Hepatocyte (in vitro differentiated cells): ENCODE measurements around the gene ZNF892. TPM values are rescaled to one million over a fixed set of nuclear protein-coding genes. Genes with fewer than 3 reads are reported as not detected.
A peak's percentile ranks its signal among the peaks of the same experiment; 100 is the strongest.

Experiments
- DNase-seq: peaks from one replicate; pipeline ENCODE4 v3.0.0-alpha.2; 2016; ENCODE audit warnings: low spot score
- H2AFZ ChIP-seq: fragments of 200-600 bp; sonication (generic); 2 replicates; pipeline ENCODE4 v1.6.0; 2016; ENCODE audit warnings: antibody characterized with exemption, mild to moderate bottlenecking
- H3K27ac ChIP-seq: fragments of 200-600 bp; sonication (generic); 2 replicates; pipeline ENCODE4 v1.5.1; 2016; ENCODE audit warnings: mild to moderate bottlenecking
- H3K27me3 ChIP-seq: fragments of 200-600 bp; sonication (generic); 2 replicates; pipeline ENCODE4 v1.6.1; 2016
- H3K36me3 ChIP-seq: fragments of 200-600 bp; sonication (generic); replicated peaks from 2 replicates; pipeline ENCODE4 v1.5.1; 2016; ENCODE audit warnings: low read depth; ENCODE audit not compliant: insufficient read depth
- H3K4me1 ChIP-seq: fragments of 200-600 bp; sonication (generic); 2 replicates; pipeline ENCODE4 v1.5.1; 2016; ENCODE audit warnings: mild to moderate bottlenecking, moderate library complexity; ENCODE audit not compliant: insufficient read depth
- H3K4me2 ChIP-seq: fragments of 200-600 bp; sonication (generic); 2 replicates; pipeline ENCODE4 v1.6.0; 2016
- H3K4me3 ChIP-seq: fragments of 200-600 bp; sonication (generic); 2 replicates; pipeline ENCODE4 v1.5.1; 2016; ENCODE audit warnings: mild to moderate bottlenecking
- H3K79me2 ChIP-seq: fragments of 200-600 bp; sonication (generic); 2 replicates; pipeline ENCODE4 v1.6.0; 2017; ENCODE audit warnings: mild to moderate bottlenecking
- H3K9me2 ChIP-seq: fragments of 200-600 bp; sonication (generic); replicated peaks from 2 replicates; pipeline ENCODE4 v1.6.0; 2017; ENCODE audit warnings: mild to moderate bottlenecking; ENCODE audit not compliant: insufficient read depth
- H3K9me3 ChIP-seq: fragments of 200-600 bp; sonication (generic); 2 replicates; pipeline ENCODE4 v1.5.1; 2016; ENCODE audit warnings: low read depth, mild to moderate bottlenecking
- H4K20me1 ChIP-seq: fragments of 200-600 bp; sonication (generic); 2 replicates; pipeline ENCODE4 v1.6.0; 2016; ENCODE audit warnings: mild to moderate bottlenecking; ENCODE audit not compliant: insufficient read depth, poor library complexity, severe bottlenecking
- CTCF ChIP-seq: fragments of 200-600 bp; sonication (generic); IDR thresholded peaks from 2 replicates; pipeline ENCODE4 v1.5.1; 2016; ENCODE audit warnings: antibody characterized with exemption, mild to moderate bottlenecking; ENCODE audit not compliant: poor library complexity
- EZH2 ChIP-seq: fragments of 200-600 bp; sonication (generic); IDR thresholded peaks from 2 replicates; pipeline ENCODE4 v1.6.1; 2016; ENCODE audit warnings: antibody characterized with exemption, mild to moderate bottlenecking, borderline replicate concordance
- EZH2phosphoT487 ChIP-seq: fragments of 200-600 bp; sonication (generic); IDR thresholded peaks from one replicate; pipeline ENCODE4 v1.6.1; 2018; ENCODE audit warnings: antibody characterized with exemption, mild to moderate bottlenecking, low read depth, moderate library complexity; ENCODE audit not compliant: unreplicated experiment, severe bottlenecking
- WGBS: methylation state at CpG from one replicate; pipeline ENCODE4 v1.1.6; 2016; ENCODE audit warnings: low lambda C conversion rate; ENCODE audit errors: missing lambda C conversion rate; 5-methylcytosine and 5-hydroxymethylcytosine counted together
- polyA plus RNA-seq: library from polyadenylated mRNA; unstranded; fragments of >200 nt; fragmentation: Nextera tagmentation; extraction: Ambion mirVana; gene quantifications from 2 replicates; pipeline ENCODE4 v1.2.1, GENCODE V29; 2016
- total RNA-seq: library from RNA; depleted of rRNA; stranded (reverse); fragments of >200 nt; gene quantifications from 2 replicates; pipeline ENCODE4 v1.2.3, GENCODE V29; 2014

ZNF892 gene
- total and polyA plus RNA-seq, 2 experiments from 2014 or later: 0.66 to 3.7 TPM

- DNase-seq: peak; percentile 55
- no peaks in the 10 kb centered on the region for H3K27me3 ChIP-seq
- H3K4me2 ChIP-seq: no peak overlapping the region
- no peaks in the 10 kb centered on the region for H3K36me3 ChIP-seq
- peak; percentile 50 for TF ChIP-seq CTCF
- TF ChIP-seq EZH2: no peak
- no peak overlapping the region for H3K4me3 ChIP-seq
- no peak overlapping the region for H3K27ac ChIP-seq
- WGBS: 49% methylated on average over 3 of the region's 3 CpGs
- no peaks in the 10 kb centered on the region for H3K79me2 ChIP-seq
- H2AFZ ChIP-seq: no peak overlapping the region
- H3K9me2 ChIP-seq: no peaks in the 10 kb centered on the region
- H4K20me1 ChIP-seq: no peaks in the 10 kb centered on the region
- H3K4me1 ChIP-seq: no peaks in the 10 kb centered on the region
- no peaks in the 10 kb centered on the region for H3K9me3 ChIP-seq
Measured at GRCh38 chr2:95231723-95232122, 24.4 kb downstream of the ZNF892 start.

- DNase-seq: no peak
- H4K20me1 ChIP-seq: no peaks in the 10 kb centered on the region
- no peaks in the 10 kb centered on the region for H3K79me2 ChIP-seq
- no peak overlapping the region for H3K4me2 ChIP-seq
- WGBS: 95% methylated on average over 1 of the region's 1 CpG
- H3K27ac ChIP-seq: no peak overlapping the region
- no peaks in the 10 kb centered on the region for H3K27me3 ChIP-seq
- no peak overlapping the region for H3K4me3 ChIP-seq
- TF ChIP-seq EZH2phosphoT487: no peak
- no peaks in the 10 kb centered on the region for H3K4me1 ChIP-seq
- no peaks in the 10 kb centered on the region for H3K9me2 ChIP-seq
- no peak overlapping the region for H2AFZ ChIP-seq
- no peaks in the 10 kb centered on the region for H3K9me3 ChIP-seq
- no peaks in the 10 kb centered on the region for H3K36me3 ChIP-seq
Measured at GRCh38 chr2:95232232-95232631, 24.9 kb downstream of the ZNF892 start.

GRCh38 chr2:95234286-95234785 lies 27.0 kb downstream of the ZNF892 start:
- Histone ChIP-seq H3K9me3 (no peaks in the 10 kb centered on the region), H3K36me3 (no peaks in the 10 kb centered on the region), H3K27me3 (no peaks in the 10 kb centered on the region), H4K20me1 (no peaks in the 10 kb centered on the region), H3K4me3 (no peak overlapping the region), H3K4me2 (no peak overlapping the region), H3K9me2 (no peaks in the 10 kb centered on the region), H2AFZ (no peak overlapping the region), H3K79me2 (no peaks in the 10 kb centered on the region), H3K4me1 (no peaks in the 10 kb centered on the region), H3K27ac (no peak overlapping the region)
- no peak for TF ChIP-seq EZH2phosphoT487
- TF ChIP-seq EZH2: no peak
- no peak for TF ChIP-seq CTCF
- DNase-seq: no peak
- 81% methylated on average over 5 of the region's 5 CpGs for WGBS

GRCh38 chr2:95234816-95235215 lies 27.5 kb downstream of the ZNF892 start:
- Histone ChIP-seq H3K27me3 (no peaks in the 10 kb centered on the region), H3K79me2 (no peaks in the 10 kb centered on the region), H3K9me3 (no peaks in the 10 kb centered on the region), H3K4me2 (no peak overlapping the region), H3K4me3 (no peak overlapping the region), H3K36me3 (no peaks in the 10 kb centered on the region), H3K9me2 (no peaks in the 10 kb centered on the region), H4K20me1 (no peaks in the 10 kb centered on the region), H3K27ac (no peak overlapping the region), H2AFZ (no peak overlapping the region), H3K4me1 (no peaks in the 10 kb centered on the region)
- WGBS: 82% methylated on average over 3 of the region's 3 CpGs
- no peak for DNase-seq
- no peak for TF ChIP-seq EZH2phosphoT487
- TF ChIP-seq CTCF: no peak
- TF ChIP-seq EZH2: no peak
